K562 (cell line): ENCODE data around the gene CALML4. TPM values are rescaled to one million over a fixed set of nuclear protein-coding genes. Genes with fewer than 3 reads are reported as not detected.

ENCODE experiments used
- ATAC-seq: fragments of 200-7000 bp; cut with Tn5 transposase; 3 replicates; pipeline ENCODE4 v1.9.1; 2020; ENCODE audit warnings: moderate library complexity
- BruUV-seq: library from RNA; stranded (reverse); fragments of 400-500 nt; replicated peaks from 2 replicates; lab custom pipeline; 2021; lab: Mats Ljungman, UMichigan
- CTCF ChIA-PET: fragments of 300-600 bp; formaldehyde crosslinking; extraction: SDS; loops from one replicate; lab custom pipeline; 2021; ENCODE audit warnings: low intra/inter-chr PET ratio; lab: Yijun Ruan, JAX
- POLR2A ChIA-PET: fragments of 300-600, 350-650 bp; sonication (Branson Sonifier 250); formaldehyde crosslinking; extraction: SDS; loops from one replicate; lab custom pipeline; 2021; ENCODE audit warnings: antibody characterized with exemption, inconsistent platforms; lab: Yijun Ruan, JAX
- DNase-seq, 4 experiments: peaks; one replicate each; pipeline versions ENCODE4 v3.0.0 to v3.0.0-alpha.2; 2011 to 2018; ENCODE audit warnings: low spot score in 3 of 4, mixed read lengths in 3 of 4; ENCODE audit errors: extremely low read depth in 1 of 4
- FAIRE-seq: peaks from 2 replicates; lab custom pipeline; 2011; peaks lifted over from hg19 to GRCh38; lab: Jason Lieb, UNC
- H2AFZ ChIP-seq: 2 replicates; pipeline ENCODE4 v1.6.0; 2011; ENCODE audit warnings: low read depth, low read length, control low read depth, inconsistent platforms
- H3K27ac ChIP-seq: fragments of 200-600 bp; 3 replicates; pipeline ENCODE4 v1.8.0; 2011; ENCODE audit warnings: low read depth, mild to moderate bottlenecking, control low read depth, inconsistent platforms, low read length, moderate library complexity, mixed read lengths; ENCODE audit errors: extremely low read depth
- H3K27me3 ChIP-seq, 2 experiments: fragments of 300-600 bp in 1 of 2; 2 replicates in 1 of 2; 3 replicates in 1 of 2; pipeline versions ENCODE4 v1.6.0 to v1.8.0; 2011; ENCODE audit warnings: inconsistent platforms in 2 of 2, low read length in 2 of 2, mild to moderate bottlenecking in 1 of 2, mixed read lengths in 1 of 2, moderate library complexity in 1 of 2; ENCODE audit not compliant: control insufficient read depth in 2 of 2, insufficient read depth in 2 of 2
- H3K36me3 ChIP-seq: fragments of 300-600 bp; 3 replicates; pipeline ENCODE4 v1.8.0; 2011; ENCODE audit warnings: mild to moderate bottlenecking, low read length, inconsistent platforms; ENCODE audit not compliant: control insufficient read depth, insufficient read depth
- H3K4me1 ChIP-seq, 2 experiments: fragments of 200-600 bp in 1 of 2; replicated peaks in 1 of 2; 2 replicates in 1 of 2; 3 replicates in 1 of 2; pipeline versions ENCODE4 v1.5.1 to v1.8.0; 2011; ENCODE audit warnings: inconsistent platforms in 2 of 2, low read length in 2 of 2, mild to moderate bottlenecking in 1 of 2, mixed read lengths in 1 of 2, moderate library complexity in 1 of 2; ENCODE audit not compliant: control insufficient read depth in 2 of 2, insufficient read depth in 2 of 2
- H3K4me2 ChIP-seq: 2 replicates; pipeline ENCODE4 v1.6.1; 2011; ENCODE audit warnings: low read length, control low read depth, inconsistent platforms, mixed read lengths; ENCODE audit not compliant: insufficient read depth
- H3K4me3 ChIP-seq: fragments of 200-600 bp; sonication (generic), shearing (Covaris generic); 2 replicates; pipeline ENCODE4 v1.5.1; 2016; ENCODE audit warnings: control low read depth, inconsistent platforms
- H3K79me2 ChIP-seq: fragments of 200-600 bp; 3 replicates; pipeline ENCODE4 v1.8.0; 2011; ENCODE audit warnings: low read length, inconsistent platforms; ENCODE audit not compliant: control insufficient read depth, insufficient read depth
- H3K9ac ChIP-seq, 2 experiments: 2 replicates each; pipeline versions ENCODE4 v1.6.0 to v1.6.1; 2011; ENCODE audit warnings: low read depth in 2 of 2, low read length in 2 of 2, control low read depth in 1 of 2, inconsistent platforms in 1 of 2, mild to moderate bottlenecking in 1 of 2, mixed read lengths in 1 of 2; ENCODE audit not compliant: insufficient read depth in 1 of 2
- H3K9me1 ChIP-seq: one replicate; pipeline ENCODE4 v1.6.0; 2011; ENCODE audit warnings: inconsistent platforms, mild to moderate bottlenecking, low read length, moderate library complexity; ENCODE audit not compliant: control insufficient read depth, insufficient read depth
- H3K9me3 ChIP-seq: replicated peaks from 2 replicates; pipeline ENCODE4 v1.5.1; 2011; ENCODE audit warnings: low read depth, low read length, inconsistent platforms; ENCODE audit not compliant: control insufficient read depth, insufficient read depth
- H4K20me1 ChIP-seq: replicated peaks from 2 replicates; pipeline ENCODE4 v1.6.1; 2011; ENCODE audit warnings: low read length, inconsistent platforms, mixed read lengths; ENCODE audit not compliant: control insufficient read depth, insufficient read depth
- NFE2L1 ChIP-seq: fragments of 450-650 bp; IDR thresholded peaks from 2 replicates; pipeline ENCODE4 v1.6.1; 2016; ENCODE audit warnings: missing genetic modification characterization, low read depth, mild to moderate bottlenecking, missing compliant biosample characterization, moderate library complexity, borderline replicate concordance
- NFIC ChIP-seq: fragments of 450-650 bp; IDR thresholded peaks from 2 replicates; pipeline ENCODE4 v1.6.1; 2017; ENCODE audit warnings: mild to moderate bottlenecking, inconsistent platforms
- PTTG1 ChIP-seq: fragments of 450-650 bp; IDR thresholded peaks from 2 replicates; pipeline ENCODE4 v1.6.1; 2016; ENCODE audit warnings: low read depth, mild to moderate bottlenecking, missing genetic modification characterization, missing compliant biosample characterization
- THAP7 ChIP-seq: fragments of 250-450 bp; sonication (Bioruptor Pico); IDR thresholded peaks from 2 replicates; pipeline ENCODE4 v1.5.0; 2021
- ZNF436 ChIP-seq: fragments of 250-450, 450-650 bp; sonication (Bioruptor Pico); formaldehyde crosslinking; IDR thresholded peaks from 2 replicates; pipeline ENCODE4 v1.7.0; 2020; ENCODE audit warnings: mild to moderate bottlenecking
- WGBS: fragments of 100-300 bp; shearing (Covaris generic); methylation state at CpG from one replicate; pipeline ENCODE4 v1.1.6; 2016; ENCODE audit warnings: low coverage, mixed read lengths; ENCODE audit not compliant: insufficient coverage; ENCODE audit errors: missing lambda C conversion rate; 5-methylcytosine and 5-hydroxymethylcytosine counted together
- in situ Hi-C: fragments of 300-500 bp; cut with MboI; formaldehyde crosslinking; loops from 4 replicates; pipeline ENCODE4 v1.15.0; 2018; ENCODE audit warnings: inconsistent platforms, mixed read lengths
- intact Hi-C: fragments of 100-400 bp; cut with micrococcal nuclease; formaldehyde crosslinking; loops from 2 replicates; pipeline ENCODE4 v1.14.2; 2022
- polyA plus RNA-seq, 8 experiments: library from polyadenylated mRNA; depleted of rRNA in 4 of 8; stranded (reverse) in 5 of 8; unstranded in 3 of 8; fragments of >200 nt; fragmentation: Nextera tagmentation in 2 of 8; fragmentation: Illumina TruSeq in 1 of 8; extraction: Ambion mirVana in 2 of 8; extraction: Trizol in 1 of 8; gene quantifications; 2 replicates each; pipeline versions ENCODE4 v1.2.1 to v1.2.3, GENCODE V29; 2011 to 2014; ENCODE audit warnings: inconsistent platforms in 1 of 8, missing spikeins in 1 of 8
- total RNA-seq, 7 experiments: library from RNA; depleted of rRNA in 6 of 7; stranded (reverse); fragments of >200 nt in 6 of 7; fragmentation: Illumina TruSeq in 2 of 7; extraction: Trizol in 2 of 7; gene quantifications; 2 replicates each; pipeline versions ENCODE4 v1.2.1 to v1.2.3, GENCODE V29; 2011 to 2021; ENCODE audit warnings: low replicate concordance in 1 of 7

The CALML4 gene
- total and polyA plus RNA-seq, 9 of the 15 experiments (the other 6 are each of a cell fraction or from before 2014, with no cell fraction given), result 2.8 to 30.6 (median 15.5) TPM

- no peaks in the 10 kb centered on the region for H3K36me3 ChIP-seq
- H3K4me3 ChIP-seq, result no peak overlapping the region
- intact Hi-C loops (no loop called here), in situ Hi-C loops (no loop called here)
- no peak for ATAC-seq
- H2AFZ ChIP-seq, result no peak overlapping the region
- POLR2A ChIA-PET, result interaction anchor here (0.9 kb wide), 1 partner anchor 10 kb away, joined by 4 read pairs; no protein-coding TSS in a partner anchor
- no peaks in the 10 kb centered on the region for H4K20me1 ChIP-seq
- 10% methylated on average over 5 of the region's 5 CpGs for WGBS
- peaks cover 2% of the 10 kb centered on the region; the same call in 1 of the 2 replicates for H3K9me3 ChIP-seq
- BruUV-seq, result no TSS peak
- H3K27ac ChIP-seq, result no peak overlapping the region
- H3K9me1 ChIP-seq, result no peaks in the 10 kb centered on the region
- H3K9ac ChIP-seq, result no peak overlapping the region
- H3K27me3 ChIP-seq, result no peaks in the 10 kb centered on the region; a peak in 2 of 5 replicates
- no peak for TF ChIP-seq ZNF436
- TF ChIP-seq NFE2L1 (tag), result no peak
- no peak for TF ChIP-seq NFIC
- no peak for TF ChIP-seq PTTG1 (tag)
- no peak for TF ChIP-seq THAP7 (CRISPR knock-in tag)
- H3K4me1 ChIP-seq, result no peaks in the 10 kb centered on the region
- CTCF ChIA-PET, result no interaction called here
- no peak for DNase-seq
- H3K79me2 ChIP-seq, result no peaks in the 10 kb centered on the region
- no peak for FAIRE-seq
- H3K4me2 ChIP-seq, result no peak overlapping the region
Measured at GRCh38 chr15:68241088-68241935, 36.2 kb upstream of the CALML4 start.
